ENCODE measurements around the gene DOCK1.

GRCh38 chr10:127162841-127163240 lies 257.6 kb downstream of the DOCK1 start:
- no peak for TF ChIP-seq POLR2A (IDR thresholded peaks at IDR 0.05; ENCODE audit: low read depth, low read length)
- no peak for TF ChIP-seq POLR2AphosphoS5 (IDR thresholded peaks at IDR 0.05; ENCODE audit: low read depth, low read length)
- no peak for TF ChIP-seq SPI1 (IDR thresholded peaks at IDR 0.05; ENCODE audit: low read depth, low read length)

All from GM12891 (cell line).